Measurements from ENCODE around the gene RPS6KA2.

RPS6KA2 gene

DNA sequence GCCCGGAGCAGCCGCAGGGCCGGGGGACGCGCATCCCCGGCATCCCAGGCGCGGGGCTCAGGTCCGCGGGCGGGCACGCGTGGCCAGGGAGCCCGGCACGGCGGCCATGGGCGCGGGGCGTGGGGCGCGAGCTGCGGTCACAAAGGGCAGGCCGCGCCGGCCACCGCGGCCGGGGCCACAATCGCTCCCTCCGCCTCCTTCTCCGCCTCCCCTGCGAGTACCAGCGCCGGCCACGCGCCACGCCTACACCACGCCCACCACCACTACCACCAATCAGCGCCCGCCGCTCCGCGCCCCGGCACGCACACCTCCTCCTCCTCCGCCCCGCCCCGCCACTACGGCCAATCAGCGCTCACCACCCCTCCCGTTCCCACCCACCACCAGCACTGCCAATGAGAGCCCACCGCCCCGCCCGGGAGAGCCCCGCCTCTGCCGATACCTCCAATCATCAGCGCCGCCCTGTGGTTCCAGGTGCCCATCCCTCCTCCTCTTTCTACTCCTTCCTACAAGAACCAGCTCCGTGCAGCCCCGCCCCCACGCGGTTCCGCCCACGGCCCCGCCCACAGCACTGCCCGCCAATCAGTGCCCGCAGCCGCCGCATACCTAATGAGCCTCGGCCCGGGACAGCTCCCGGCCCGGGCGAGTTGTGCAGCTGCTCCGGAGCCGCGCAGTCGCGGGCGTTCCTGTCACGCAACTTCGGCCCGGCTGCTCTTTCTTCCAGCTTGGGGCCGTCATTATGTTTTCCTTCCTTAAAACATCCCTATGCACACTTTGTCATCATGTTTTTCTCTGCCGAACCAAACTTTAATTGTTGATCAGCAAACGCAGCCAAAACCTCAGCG is at the start of gene RPS6KA2:
TSS of gene RPS6KA2 (minus strand) at position 219 of the 842 bp plus-strand sequence. CDS start 232 bp downstream, outside the sequence.
- H3K9ac ChIP-seq (ENCODE audit: low read length) = peak within 1 kb of the TSS; percentile 10
- H3K4me3 ChIP-seq (ENCODE audit: low read length) = peak within 1 kb of the TSS; percentile 83
- H3K4me1 ChIP-seq (ENCODE audit: control insufficient read depth, insufficient read depth, low read length) = peaks cover 11% of the 10 kb centered on the region
- peak within 1 kb of the TSS; percentile 84 for H3K27ac ChIP-seq (ENCODE audit: low read depth, low read length)
- peaks cover 2% of the 10 kb centered on the region for H3K27me3 ChIP-seq (ENCODE audit: control insufficient read depth, insufficient read depth, low read length)
- no peaks in the 10 kb centered on the region for H3K36me3 ChIP-seq (ENCODE audit: control insufficient read depth, insufficient read depth, low read length)

DNA sequence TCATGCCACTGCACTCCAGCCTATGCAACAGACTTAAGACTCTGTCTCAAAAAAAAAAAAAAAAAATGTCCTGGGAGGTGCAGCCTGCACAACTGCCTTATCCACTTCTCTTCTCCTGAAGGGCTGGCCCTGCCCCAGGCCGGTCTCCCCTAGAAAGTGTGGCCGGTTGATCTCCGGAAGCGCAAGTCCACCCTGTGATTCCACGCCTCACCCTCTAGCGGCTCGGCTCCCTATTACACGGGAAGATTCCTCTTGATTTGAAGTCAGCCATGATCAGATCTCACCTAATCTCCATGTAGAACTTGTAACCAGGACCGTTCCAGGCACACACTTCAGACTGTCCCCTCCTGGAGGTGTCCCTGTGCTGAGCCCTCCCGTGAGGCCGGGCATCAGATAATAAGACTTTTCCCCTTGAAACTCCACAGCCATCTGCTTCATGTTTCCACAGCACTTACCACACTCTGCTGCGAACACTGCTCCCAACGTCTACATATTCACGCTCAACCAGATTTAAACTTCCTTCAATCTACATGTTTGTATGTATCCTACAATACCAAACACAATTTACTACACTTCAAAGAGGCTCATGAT is 49.3 kb upstream of the RPS6KA2 start:
- Histone ChIP-seq H3K27ac (ENCODE audit: low read depth, low read length) (no peak overlapping the region), H3K4me3 (ENCODE audit: low read length) (no peak overlapping the region), H3K9ac (ENCODE audit: low read length) (no peak overlapping the region), H3K27me3 (ENCODE audit: control insufficient read depth, insufficient read depth, low read length) (peaks cover 7% of the 10 kb centered on the region), H3K36me3 (ENCODE audit: control insufficient read depth, insufficient read depth, low read length) (no peaks in the 10 kb centered on the region), H3K4me1 (ENCODE audit: control insufficient read depth, insufficient read depth, low read length) (no peaks in the 10 kb centered on the region)

DNA sequence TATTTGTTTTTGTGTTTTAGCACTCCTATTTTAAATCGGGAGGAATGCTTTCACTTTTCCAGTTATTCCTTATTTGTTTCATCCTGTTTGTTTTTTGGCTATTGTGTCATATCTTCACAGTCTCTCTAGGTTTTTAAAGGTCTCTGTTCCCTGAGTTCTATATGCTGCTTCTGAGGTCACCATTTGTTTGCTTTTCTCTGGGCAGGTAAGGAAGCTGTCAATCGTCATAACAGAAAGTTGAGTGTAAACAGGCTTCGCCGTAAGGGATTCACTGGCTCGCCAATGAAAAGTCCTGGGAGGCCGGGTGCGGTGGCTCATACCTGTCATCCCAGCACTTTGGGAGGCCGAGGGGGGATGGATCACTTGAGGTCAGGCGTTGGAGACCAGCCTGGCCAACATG is 48.7 kb upstream of the RPS6KA2 start:
- H3K9ac ChIP-seq (ENCODE audit: low read length) = no peak overlapping the region
- H3K4me1 ChIP-seq (ENCODE audit: control insufficient read depth, insufficient read depth, low read length) = no peaks in the 10 kb centered on the region
- H3K4me3 ChIP-seq (ENCODE audit: low read length) = no peak overlapping the region
- H3K36me3 ChIP-seq (ENCODE audit: control insufficient read depth, insufficient read depth, low read length) = no peaks in the 10 kb centered on the region
- peaks cover 7% of the 10 kb centered on the region for H3K27me3 ChIP-seq (ENCODE audit: control insufficient read depth, insufficient read depth, low read length)
- H3K27ac ChIP-seq (ENCODE audit: low read depth, low read length) = no peak overlapping the region

DNA sequence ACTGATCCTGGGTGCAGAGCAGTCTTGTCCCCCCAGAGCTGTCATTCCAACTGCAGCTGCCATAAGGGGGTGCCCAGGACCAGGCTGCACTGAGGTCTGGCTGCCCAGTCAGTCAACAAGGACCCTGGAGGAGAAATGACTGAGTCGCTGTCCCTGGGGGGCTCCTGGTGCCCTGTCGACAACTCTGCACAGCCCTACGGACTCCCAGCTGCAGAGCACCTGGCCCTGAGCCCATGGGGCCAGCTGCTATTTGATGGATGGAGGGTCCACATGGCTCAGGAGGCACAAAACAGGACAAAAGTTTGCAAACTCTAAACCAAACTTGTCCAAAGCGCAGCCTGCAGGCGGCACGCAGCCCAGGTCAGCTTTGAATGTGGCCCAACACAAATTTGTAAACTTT is 46.3 kb upstream of the RPS6KA2 start:
- peaks cover 7% of the 10 kb centered on the region for H3K27me3 ChIP-seq (ENCODE audit: control insufficient read depth, insufficient read depth, low read length)
- H3K27ac ChIP-seq (ENCODE audit: low read depth, low read length) = no peak overlapping the region
- H3K4me3 ChIP-seq (ENCODE audit: low read length) = no peak overlapping the region
- H3K9ac ChIP-seq (ENCODE audit: low read length) = no peak overlapping the region
- H3K36me3 ChIP-seq (ENCODE audit: control insufficient read depth, insufficient read depth, low read length) = no peaks in the 10 kb centered on the region
- H3K4me1 ChIP-seq (ENCODE audit: control insufficient read depth, insufficient read depth, low read length) = no peaks in the 10 kb centered on the region

DNA sequence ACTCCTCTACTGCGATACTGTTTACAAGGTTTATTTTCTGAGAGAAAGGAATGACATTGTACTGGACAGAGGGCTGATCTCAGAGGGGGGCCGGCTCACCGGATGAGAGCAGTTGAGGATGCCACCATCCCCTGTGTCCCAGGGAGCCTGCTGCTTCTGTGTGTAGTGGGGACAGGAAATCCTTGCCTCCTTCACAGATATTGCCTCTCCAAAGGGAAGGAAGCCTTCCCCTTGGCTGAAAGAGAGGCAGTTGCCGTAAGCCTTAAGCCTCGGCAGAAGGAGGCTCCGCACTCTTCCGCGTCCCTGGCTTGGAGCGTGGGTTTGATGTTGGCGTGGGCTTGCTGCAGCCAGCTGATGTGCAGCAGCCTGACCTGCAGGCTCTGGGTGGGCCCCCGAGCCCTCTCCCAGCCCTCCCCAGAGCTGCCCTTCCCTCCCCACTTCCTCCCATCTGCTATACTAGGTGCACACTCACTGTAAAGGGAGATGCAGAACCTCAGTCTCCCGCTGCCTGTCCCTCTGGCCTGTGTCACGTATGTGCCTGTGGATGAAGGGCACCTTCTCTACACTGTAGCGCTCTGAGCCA is 45.7 kb upstream of the RPS6KA2 start:
- Histone ChIP-seq H3K4me1 (ENCODE audit: control insufficient read depth, insufficient read depth, low read length) (no peaks in the 10 kb centered on the region), H3K36me3 (ENCODE audit: control insufficient read depth, insufficient read depth, low read length) (no peaks in the 10 kb centered on the region), H3K27ac (ENCODE audit: low read depth, low read length) (no peak overlapping the region), H3K27me3 (ENCODE audit: control insufficient read depth, insufficient read depth, low read length) (peaks cover 7% of the 10 kb centered on the region), H3K9ac (ENCODE audit: low read length) (no peak overlapping the region), H3K4me3 (ENCODE audit: low read length) (no peak overlapping the region)

DNA sequence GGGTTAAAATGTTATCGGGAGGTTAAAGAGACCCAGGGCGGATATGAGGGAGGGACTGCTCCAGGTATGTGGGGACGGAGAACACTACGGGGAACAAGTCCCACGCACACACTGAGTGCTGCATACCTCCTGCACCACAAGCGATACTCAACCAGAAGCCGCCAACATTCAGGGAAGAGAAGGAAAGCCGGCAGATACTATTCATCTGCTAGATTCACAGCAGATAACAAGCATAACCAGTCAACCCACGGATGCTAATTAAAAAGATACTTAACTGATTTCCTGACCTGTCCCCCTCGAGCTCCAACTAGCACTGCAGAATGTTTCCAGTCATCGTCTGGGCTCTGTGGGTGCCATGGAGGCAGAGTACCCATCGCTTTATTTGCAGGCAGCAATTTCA is 45.1 kb upstream of the RPS6KA2 start:
- Histone ChIP-seq H3K36me3 (ENCODE audit: control insufficient read depth, insufficient read depth, low read length) (no peaks in the 10 kb centered on the region), H3K4me3 (ENCODE audit: low read length) (no peak overlapping the region), H3K9ac (ENCODE audit: low read length) (no peak overlapping the region), H3K4me1 (ENCODE audit: control insufficient read depth, insufficient read depth, low read length) (no peaks in the 10 kb centered on the region), H3K27ac (ENCODE audit: low read depth, low read length) (no peak overlapping the region), H3K27me3 (ENCODE audit: control insufficient read depth, insufficient read depth, low read length) (peaks cover 7% of the 10 kb centered on the region)

DNA sequence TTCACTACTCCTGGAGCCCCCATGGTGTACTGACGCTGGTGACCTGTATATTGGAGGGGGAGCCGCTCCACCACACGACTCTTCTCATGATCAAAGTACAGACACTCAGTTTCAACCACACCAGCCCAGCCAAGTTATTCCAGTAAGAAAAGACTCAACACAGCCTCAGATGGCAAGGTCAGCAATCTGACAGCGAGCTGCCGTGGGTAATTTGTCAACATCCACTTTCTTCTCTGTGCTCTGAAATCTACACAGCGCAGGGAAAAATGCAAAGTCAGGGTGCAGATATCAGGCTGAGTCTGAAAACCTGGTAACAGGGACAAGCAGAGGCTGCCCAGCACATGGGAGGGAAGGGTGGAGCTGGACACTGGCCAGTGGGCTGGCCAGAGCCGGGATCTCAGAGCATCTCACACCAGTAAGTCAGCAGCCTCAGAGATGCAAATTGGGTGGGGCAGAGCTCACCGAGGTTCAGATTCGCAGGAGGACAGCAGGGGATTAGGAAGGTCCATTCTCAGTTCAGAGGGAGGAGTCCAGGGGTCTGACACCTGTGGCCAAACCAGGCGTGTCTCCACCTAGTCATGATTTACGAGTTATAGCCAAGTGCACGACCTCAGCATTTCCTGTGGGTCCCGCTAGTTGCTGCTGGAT is 44.5 kb upstream of the RPS6KA2 start:
- Histone ChIP-seq H3K27ac (ENCODE audit: low read depth, low read length) (no peak overlapping the region), H3K4me1 (ENCODE audit: control insufficient read depth, insufficient read depth, low read length) (no peaks in the 10 kb centered on the region), H3K4me3 (ENCODE audit: low read length) (no peak overlapping the region), H3K9ac (ENCODE audit: low read length) (no peak overlapping the region), H3K36me3 (ENCODE audit: control insufficient read depth, insufficient read depth, low read length) (no peaks in the 10 kb centered on the region), H3K27me3 (ENCODE audit: control insufficient read depth, insufficient read depth, low read length) (peaks cover 7% of the 10 kb centered on the region)

DNA sequence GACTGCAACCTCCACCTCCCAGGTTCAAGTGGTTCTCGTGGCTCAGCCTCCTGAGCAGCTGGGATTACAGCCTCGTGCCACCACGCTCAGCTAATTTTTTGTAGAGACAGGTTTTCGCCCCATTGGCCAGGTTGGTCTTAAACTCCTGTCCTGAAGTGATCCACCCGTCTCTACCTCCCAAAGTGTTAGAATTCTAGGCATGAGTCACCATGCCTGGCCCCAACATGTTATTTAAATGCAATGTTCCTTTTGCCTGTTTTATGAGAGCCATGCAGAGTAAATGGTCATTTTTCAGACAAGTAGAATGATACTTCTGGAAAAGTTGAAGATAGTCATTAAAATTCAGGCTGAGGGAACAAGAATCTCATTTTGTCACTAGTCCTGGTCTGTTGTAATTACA is 43.8 kb upstream of the RPS6KA2 start:
- Histone ChIP-seq H3K27ac (ENCODE audit: low read depth, low read length) (no peak overlapping the region), H3K9ac (ENCODE audit: low read length) (no peak overlapping the region), H3K4me3 (ENCODE audit: low read length) (no peak overlapping the region), H3K36me3 (ENCODE audit: control insufficient read depth, insufficient read depth, low read length) (no peaks in the 10 kb centered on the region), H3K27me3 (ENCODE audit: control insufficient read depth, insufficient read depth, low read length) (peaks cover 7% of the 10 kb centered on the region), H3K4me1 (ENCODE audit: control insufficient read depth, insufficient read depth, low read length) (no peaks in the 10 kb centered on the region)

DNA sequence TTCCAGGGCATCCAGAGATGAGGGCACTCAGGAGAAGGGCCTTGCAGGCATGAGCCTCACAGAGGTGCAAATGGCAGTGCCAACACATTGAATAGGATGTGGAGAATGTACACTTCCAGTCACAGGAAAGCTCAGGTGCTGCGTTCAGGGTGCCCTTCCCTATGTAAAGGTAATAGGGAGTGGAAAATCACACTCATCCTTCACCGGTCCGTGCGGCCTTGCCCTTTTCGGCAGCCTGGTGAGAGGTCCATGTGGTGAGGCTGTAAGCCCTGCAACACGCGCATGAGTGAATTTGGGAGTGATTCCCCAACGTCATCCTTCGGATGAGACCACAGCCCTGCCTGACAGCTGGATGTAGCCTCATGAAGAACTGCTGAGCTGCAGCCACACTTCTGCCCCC is 43.0 kb upstream of the RPS6KA2 start:
- Histone ChIP-seq H3K4me1 (ENCODE audit: control insufficient read depth, insufficient read depth, low read length) (no peaks in the 10 kb centered on the region), H3K4me3 (ENCODE audit: low read length) (no peak overlapping the region), H3K27me3 (ENCODE audit: control insufficient read depth, insufficient read depth, low read length) (peaks cover 7% of the 10 kb centered on the region), H3K36me3 (ENCODE audit: control insufficient read depth, insufficient read depth, low read length) (no peaks in the 10 kb centered on the region), H3K27ac (ENCODE audit: low read depth, low read length) (no peak overlapping the region), H3K9ac (ENCODE audit: low read length) (no peak overlapping the region)

DNA sequence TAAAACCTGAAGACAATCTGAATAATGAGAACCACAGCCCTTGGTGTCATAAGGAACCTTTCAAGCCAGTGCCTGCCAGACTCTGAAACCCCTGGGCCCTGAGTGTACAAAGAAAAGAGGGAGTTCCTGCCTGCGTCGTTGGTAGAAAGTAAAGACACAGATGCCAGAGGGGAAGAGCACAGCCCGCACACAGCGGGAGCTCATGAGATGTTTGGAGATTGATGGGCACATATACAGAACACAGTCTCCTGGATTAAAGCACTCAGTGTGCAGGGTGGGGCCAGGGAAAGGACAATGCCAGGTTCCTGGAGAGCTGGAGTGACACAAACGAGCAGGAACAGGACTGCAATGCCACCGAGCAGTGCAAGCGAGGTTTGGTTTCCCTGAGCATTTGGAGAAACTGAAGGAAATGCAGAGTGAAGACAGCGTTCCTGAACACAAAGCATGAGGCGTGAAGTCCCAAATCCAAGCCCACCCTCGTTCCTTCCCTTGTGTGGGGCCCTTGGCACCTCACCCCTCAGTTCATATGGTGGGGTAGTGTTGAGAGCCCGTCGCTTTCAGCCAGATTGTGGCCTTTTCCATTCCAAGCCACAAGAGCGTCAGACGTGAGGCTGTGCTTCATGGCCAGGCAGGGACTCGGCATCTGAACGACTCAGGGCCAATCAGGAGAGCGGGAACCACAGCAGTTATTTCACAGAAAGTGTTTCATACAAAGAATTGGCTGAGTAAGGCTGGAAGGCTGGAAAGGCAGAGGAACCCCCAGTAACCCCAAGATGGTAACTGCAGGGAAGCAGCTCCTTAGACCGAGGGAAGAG is 41.0 kb upstream of the RPS6KA2 start:
- H3K36me3 ChIP-seq (ENCODE audit: control insufficient read depth, insufficient read depth, low read length) = no peaks in the 10 kb centered on the region
- no peak overlapping the region for H3K27ac ChIP-seq (ENCODE audit: low read depth, low read length)
- H3K9ac ChIP-seq (ENCODE audit: low read length) = no peak overlapping the region
- no peaks in the 10 kb centered on the region for H3K4me1 ChIP-seq (ENCODE audit: control insufficient read depth, insufficient read depth, low read length)
- H3K4me3 ChIP-seq (ENCODE audit: low read length) = no peak overlapping the region
- H3K27me3 ChIP-seq (ENCODE audit: control insufficient read depth, insufficient read depth, low read length) = peaks cover 4% of the 10 kb centered on the region

DNA sequence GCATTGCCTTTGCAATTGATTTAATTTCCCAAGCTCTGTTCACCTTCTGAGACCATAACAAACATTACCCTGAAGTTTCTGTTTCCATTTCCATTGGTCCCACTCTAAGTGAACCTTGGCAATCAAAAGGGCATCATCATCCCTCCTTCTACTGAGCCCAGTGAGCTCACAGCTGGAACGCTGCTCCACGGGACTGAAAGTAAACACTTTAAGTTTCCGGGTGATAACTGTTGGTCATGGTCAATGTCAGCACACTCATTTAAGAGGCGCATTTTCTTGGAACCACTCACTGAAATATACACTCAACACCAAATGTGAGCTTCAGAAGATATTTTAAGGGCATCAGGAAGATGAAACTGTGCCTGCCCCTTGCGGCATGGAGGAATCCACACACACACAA is 37.1 kb upstream of the RPS6KA2 start:
- Histone ChIP-seq H3K4me3 (ENCODE audit: low read length) (no peak overlapping the region), H3K4me1 (ENCODE audit: control insufficient read depth, insufficient read depth, low read length) (no peaks in the 10 kb centered on the region), H3K27ac (ENCODE audit: low read depth, low read length) (no peak overlapping the region), H3K9ac (ENCODE audit: low read length) (no peak overlapping the region), H3K36me3 (ENCODE audit: control insufficient read depth, insufficient read depth, low read length) (no peaks in the 10 kb centered on the region), H3K27me3 (ENCODE audit: control insufficient read depth, insufficient read depth, low read length) (no peaks in the 10 kb centered on the region)

DNA sequence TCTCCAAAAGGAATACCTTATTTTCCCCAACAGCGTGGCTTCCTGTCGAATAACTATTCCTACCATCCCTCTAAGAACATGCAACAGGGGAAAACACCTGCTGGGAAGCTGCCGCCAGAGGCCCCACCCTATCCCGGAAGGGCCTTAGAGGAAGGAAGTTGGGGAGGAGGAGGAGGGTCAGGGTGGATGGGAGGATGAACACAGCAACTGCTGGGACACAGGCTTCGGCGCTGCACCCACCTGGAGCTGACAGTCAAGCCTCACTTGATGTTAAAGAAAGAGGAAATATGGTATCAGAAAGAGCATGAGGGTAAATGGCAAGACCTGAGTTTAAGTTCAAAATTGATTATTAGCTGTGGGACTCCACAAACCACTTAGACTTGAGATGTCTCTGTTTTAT is 36.5 kb upstream of the RPS6KA2 start:
- Histone ChIP-seq H3K4me1 (ENCODE audit: control insufficient read depth, insufficient read depth, low read length) (no peaks in the 10 kb centered on the region), H3K27ac (ENCODE audit: low read depth, low read length) (no peak overlapping the region), H3K9ac (ENCODE audit: low read length) (no peak overlapping the region), H3K27me3 (ENCODE audit: control insufficient read depth, insufficient read depth, low read length) (no peaks in the 10 kb centered on the region), H3K36me3 (ENCODE audit: control insufficient read depth, insufficient read depth, low read length) (no peaks in the 10 kb centered on the region), H3K4me3 (ENCODE audit: low read length) (no peak overlapping the region)
